C4-2B (cell line): ENCODE results near the gene ISOC2.

Experiments
- CTCF ChIP-seq: fragments of 450-650 bp; conservative IDR thresholded peaks from 2 replicates; pipeline ENCODE4 v1.5.1; 2017; ENCODE audit warnings: mild to moderate bottlenecking
- ZFX ChIP-seq: fragments of 450-650 bp; IDR thresholded peaks from 2 replicates; pipeline ENCODE4 v1.6.1; 2017

GRCh38 chr19:55452749-55453346 is 8.6 kb downstream of the ISOC2 start:
- no peak for TF ChIP-seq CTCF
- TF ChIP-seq ZFX: no peak
